OCI-LY7 (cell line): ENCODE measurements around the gene IFI6.

Experiments
- EZH2phosphoT487 ChIP-seq: fragments of 200-600 bp; sonication (generic); IDR thresholded peaks from 2 replicates; pipeline ENCODE4 v1.6.1; 2018; ENCODE audit warnings: low read depth, borderline replicate concordance, mild to moderate bottlenecking, mixed run types, antibody characterized with exemption, low read length, moderate library complexity, mixed read lengths
- TF ChIP-seq, protein P1 (sequence below): fragments of 200-600 bp; sonication (generic); conservative IDR thresholded peaks from 2 replicates; pipeline ENCODE4 v1.5.1; 2014; ENCODE audit warnings: mild to moderate bottlenecking, antibody characterized with exemption, low read length, moderate library complexity, mixed read lengths

DNA sequence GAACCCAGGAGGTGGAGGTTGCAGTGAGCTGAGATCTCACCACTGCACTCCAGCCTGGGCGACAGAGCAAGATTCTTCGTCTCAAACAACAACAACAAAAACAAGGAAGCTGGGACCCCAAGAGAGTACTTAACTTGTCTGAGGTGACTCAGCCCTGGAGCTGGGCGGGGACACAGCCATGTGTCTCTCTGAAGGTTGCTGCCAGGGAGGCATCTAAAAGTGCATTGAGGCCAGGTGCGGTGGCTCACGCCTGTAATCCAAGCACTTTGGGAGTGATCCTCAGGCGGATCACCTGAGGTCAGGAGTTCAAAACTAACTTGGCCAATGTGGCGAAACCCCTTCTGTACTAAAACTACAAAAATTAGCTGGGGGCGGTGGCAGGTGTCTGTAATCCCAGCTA, 7.7 kb downstream of the IFI6 start:
- TF ChIP-seq, protein P1, sequence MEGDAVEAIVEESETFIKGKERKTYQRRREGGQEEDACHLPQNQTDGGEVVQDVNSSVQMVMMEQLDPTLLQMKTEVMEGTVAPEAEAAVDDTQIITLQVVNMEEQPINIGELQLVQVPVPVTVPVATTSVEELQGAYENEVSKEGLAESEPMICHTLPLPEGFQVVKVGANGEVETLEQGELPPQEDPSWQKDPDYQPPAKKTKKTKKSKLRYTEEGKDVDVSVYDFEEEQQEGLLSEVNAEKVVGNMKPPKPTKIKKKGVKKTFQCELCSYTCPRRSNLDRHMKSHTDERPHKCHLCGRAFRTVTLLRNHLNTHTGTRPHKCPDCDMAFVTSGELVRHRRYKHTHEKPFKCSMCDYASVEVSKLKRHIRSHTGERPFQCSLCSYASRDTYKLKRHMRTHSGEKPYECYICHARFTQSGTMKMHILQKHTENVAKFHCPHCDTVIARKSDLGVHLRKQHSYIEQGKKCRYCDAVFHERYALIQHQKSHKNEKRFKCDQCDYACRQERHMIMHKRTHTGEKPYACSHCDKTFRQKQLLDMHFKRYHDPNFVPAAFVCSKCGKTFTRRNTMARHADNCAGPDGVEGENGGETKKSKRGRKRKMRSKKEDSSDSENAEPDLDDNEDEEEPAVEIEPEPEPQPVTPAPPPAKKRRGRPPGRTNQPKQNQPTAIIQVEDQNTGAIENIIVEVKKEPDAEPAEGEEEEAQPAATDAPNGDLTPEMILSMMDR: no peak
- TF ChIP-seq EZH2phosphoT487: no peak
